Adrenal gland (tissue), 12 donors: ENCODE data around the gene DCAF15. TPM values are rescaled to one million over a fixed set of nuclear protein-coding genes. Genes with fewer than 3 reads are reported as not detected.

ENCODE experiments used
- DNase-seq, 7 donors: peaks; one replicate each; pipeline ENCODE4 v3.0.0-alpha.2; 2019 to 2020
- H3K27ac ChIP-seq, 5 donors: fragments of 200-600 bp; sonication (generic) in 4 of 5; 1 replicate in 3 of 5; 2 replicates in 2 of 5; pipeline versions ENCODE4 v1.5.1 to v1.8.0; 2016 to 2020; ENCODE audit warnings: mild to moderate bottlenecking in 1 of 5
- H3K27me3 ChIP-seq: fragments of 200-600 bp; 2 replicates; pipeline ENCODE4 v1.8.0; 2021
- H3K36me3 ChIP-seq, 2 donors: fragments of 200-600 bp; replicated peaks in 1 of 2; 1 replicate in 1 of 2; 2 replicates in 1 of 2; pipeline versions ENCODE4 v1.5.1 to v1.8.0; 2018 to 2022
- H3K4me1 ChIP-seq, 2 donors: fragments of 200-600 bp; replicated peaks in 1 of 2; 1 replicate in 1 of 2; 2 replicates in 1 of 2; pipeline versions ENCODE4 v1.5.1 to v1.8.0; 2018 to 2021
- H3K4me3 ChIP-seq, 4 donors: fragments of 200-600 bp; sonication (generic) in 3 of 4; one replicate each; pipeline ENCODE4 v1.5.1; 2016 to 2018
- H3K9me3 ChIP-seq, 3 donors: fragments of 200-600 bp; sonication (generic) in 1 of 3; replicated peaks in 1 of 3; 1 replicate in 2 of 3; 2 replicates in 1 of 3; pipeline versions ENCODE4 v1.5.1 to v1.8.0; 2016 to 2021
- POLR2A ChIP-seq, 2 donors: fragments of 450-650 bp; IDR thresholded peaks; one replicate each; pipeline ENCODE4 v1.6.1; 2017; ENCODE audit warnings: antibody characterized with exemption in 2 of 2, mild to moderate bottlenecking in 2 of 2, moderate library complexity in 1 of 2
- WGBS, 4 donors: extraction: QIAGEN DNeasy Blood & Tissue Kit in 2 of 4; methylation state at CpG; one replicate each; pipeline versions ENCODE4 v1.1.5 to v1.1.7; 2013 to 2017; 5-methylcytosine and 5-hydroxymethylcytosine counted together
- intact Hi-C, 2 donors: fragments of 100-400 bp; cut with DNase I; formaldehyde crosslinking; loops; one replicate each; pipeline versions ENCODE4 v1.14.1 to v1.15.0; 2022 to 2023
- polyA plus RNA-seq, 3 donors: library from polyadenylated mRNA; stranded (reverse); fragments of 200-250 nt in 2 of 3; fragments of 350-450 nt in 1 of 3; fragmentation: Illumina TruSeq in 1 of 3; extraction: RNeasy Lipid Tissue Mini Kit (QIAGEN cat#74804) in 1 of 3; gene quantifications; one replicate each; pipeline ENCODE4 v1.2.3, GENCODE V29; 2013 to 2014
- total RNA-seq, 9 donors: library from RNA; depleted of rRNA in 4 of 9; stranded (reverse); fragments of >200 nt in 4 of 9; fragments of 120-200 nt in 1 of 9; fragmentation: NEBNext Ultra II Directional in 1 of 9; extraction: Animal tissue kit (Norgen Biotek cat#: 25700) in 1 of 9; gene quantifications; one replicate each; pipeline versions ENCODE4 v1.1.0 to v1.2.4, GENCODE V29; 2013 to 2023
- TF ChIP-seq, protein P1 (sequence below), 6 experiments: fragments of 450-650 bp in 4 of 6; fragments of 200-600 bp in 2 of 6; sonication (generic) in 1 of 6; IDR thresholded peaks; 1 replicate in 5 of 6; 2 replicates in 1 of 6; pipeline versions ENCODE4 v1.5.1 to v1.8.0; 2016 to 2021; ENCODE audit warnings: antibody characterized with exemption in 6 of 6, mild to moderate bottlenecking in 2 of 6, moderate library complexity in 1 of 6
- donor health status: healthy with polysubstance abuse.
- donor health status: Bipolar disorder and iron deficiency.
- donor health status: DM: yes; HTN: yes; CAD: no.
- donor health status: DM: no; HTN: no; CAD: no.
- donor health status: DM: no; HTN: no; CAD: no.
- donor health status: DM: yes; HTN: yes; CAD: no.

The DCAF15 gene
- total and polyA plus RNA-seq, 12 donors, result 6.7 to 147 (median 13.5) TPM

DNA sequence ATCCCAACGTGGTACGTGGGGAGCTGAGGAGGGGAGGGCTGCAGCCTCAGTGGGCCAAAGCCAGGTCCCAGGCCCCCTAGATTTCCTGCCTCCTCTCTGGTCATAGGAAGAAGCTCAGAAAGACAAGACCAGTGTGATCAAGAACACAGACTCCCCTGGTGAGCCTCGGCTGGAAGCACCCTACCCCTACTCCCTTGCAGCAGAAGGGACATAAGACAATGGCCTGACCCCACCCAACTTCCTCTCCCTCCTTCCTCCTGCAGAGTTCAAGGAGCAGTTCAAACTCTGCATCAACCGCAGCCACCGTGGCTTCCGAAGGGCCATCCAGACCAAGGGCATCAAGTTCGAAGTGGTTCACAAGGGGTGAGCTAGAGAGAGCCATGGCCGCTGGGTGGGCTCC is 25.6 kb upstream of the DCAF15 start:
- Histone ChIP-seq H3K9me3 (no peaks in the 10 kb centered on the region), H3K27me3 (no peaks in the 10 kb centered on the region), H3K4me3 (no peak overlapping the region), H3K36me3 (peaks cover 0 to 45% of the 10 kb centered on the region in 2 donors), H3K4me1 (no peaks in the 10 kb centered on the region), H3K27ac (no peak overlapping the region)
- TF ChIP-seq, protein P1, sequence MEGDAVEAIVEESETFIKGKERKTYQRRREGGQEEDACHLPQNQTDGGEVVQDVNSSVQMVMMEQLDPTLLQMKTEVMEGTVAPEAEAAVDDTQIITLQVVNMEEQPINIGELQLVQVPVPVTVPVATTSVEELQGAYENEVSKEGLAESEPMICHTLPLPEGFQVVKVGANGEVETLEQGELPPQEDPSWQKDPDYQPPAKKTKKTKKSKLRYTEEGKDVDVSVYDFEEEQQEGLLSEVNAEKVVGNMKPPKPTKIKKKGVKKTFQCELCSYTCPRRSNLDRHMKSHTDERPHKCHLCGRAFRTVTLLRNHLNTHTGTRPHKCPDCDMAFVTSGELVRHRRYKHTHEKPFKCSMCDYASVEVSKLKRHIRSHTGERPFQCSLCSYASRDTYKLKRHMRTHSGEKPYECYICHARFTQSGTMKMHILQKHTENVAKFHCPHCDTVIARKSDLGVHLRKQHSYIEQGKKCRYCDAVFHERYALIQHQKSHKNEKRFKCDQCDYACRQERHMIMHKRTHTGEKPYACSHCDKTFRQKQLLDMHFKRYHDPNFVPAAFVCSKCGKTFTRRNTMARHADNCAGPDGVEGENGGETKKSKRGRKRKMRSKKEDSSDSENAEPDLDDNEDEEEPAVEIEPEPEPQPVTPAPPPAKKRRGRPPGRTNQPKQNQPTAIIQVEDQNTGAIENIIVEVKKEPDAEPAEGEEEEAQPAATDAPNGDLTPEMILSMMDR (IDR thresholded peaks at IDR 0.05), result no peak
- no peak for TF ChIP-seq POLR2A (IDR thresholded peaks at IDR 0.05)
- DNase-seq, result no peak
- 47 to 88% (median 77%) methylated on average over 6 to 8 of the region's 8 CpGs for WGBS, 4 donors
- intact Hi-C loops, result no loop called here

DNA sequence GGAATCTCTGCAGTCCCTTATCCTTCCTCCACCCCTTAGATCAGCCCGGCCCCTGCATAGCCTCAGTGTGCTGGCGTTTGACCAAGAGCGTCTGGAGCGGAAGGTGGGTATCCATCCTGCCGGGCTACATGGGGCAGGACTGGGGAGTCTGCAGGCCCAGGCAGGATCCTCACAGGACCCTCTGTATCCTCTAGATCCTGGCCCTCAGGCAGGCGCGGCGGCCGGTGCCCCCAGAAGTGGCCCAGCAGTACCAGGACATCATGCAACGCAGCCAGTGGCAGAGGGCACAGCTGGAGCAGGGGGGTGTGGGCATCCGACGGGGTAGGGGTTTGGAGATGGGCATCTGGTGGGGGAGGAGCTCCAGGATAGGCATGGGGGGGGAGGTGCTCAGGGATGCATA is 23.0 kb upstream of the DCAF15 start:
- TF ChIP-seq, protein P1 (IDR thresholded peaks at IDR 0.05), result no peak
- peaks cover 0 to 28% of the 10 kb centered on the region in 2 donors for H3K36me3 ChIP-seq
- H3K9me3 ChIP-seq, result no peaks in the 10 kb centered on the region
- H3K4me1 ChIP-seq, result no peaks in the 10 kb centered on the region
- WGBS, 4 donors, result 81 to 88% (median 83%) methylated on average over 5 to 12 of the region's 12 CpGs
- no peak overlapping the region for H3K4me3 ChIP-seq
- no peak overlapping the region for H3K27ac ChIP-seq
- intact Hi-C loops, result no loop called here
- no peaks in the 10 kb centered on the region for H3K27me3 ChIP-seq
- DNase-seq, result no peak

DNA sequence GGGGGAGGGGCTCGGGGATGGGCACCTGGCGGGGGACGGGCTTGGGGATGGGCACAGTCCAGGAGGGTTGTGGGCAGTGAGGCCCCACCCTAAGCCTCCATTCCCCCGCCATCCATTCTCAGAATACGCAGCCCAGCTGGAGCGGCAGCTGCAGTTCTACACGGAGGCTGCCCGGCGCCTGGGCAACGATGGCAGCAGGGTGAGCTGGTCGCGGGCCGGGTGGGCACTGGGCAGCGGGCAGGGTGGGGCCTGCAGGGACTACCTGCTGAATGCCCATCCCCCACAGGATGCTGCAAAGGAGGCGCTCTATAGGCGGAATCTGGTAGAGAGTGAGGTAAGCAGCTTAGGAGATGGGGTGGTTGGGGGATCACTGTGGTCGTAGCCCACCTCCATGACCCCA is 22.4 kb upstream of the DCAF15 start:
- WGBS, 4 donors, result 85 to 89% (median 88%) methylated on average over 11 to 17 of the region's 17 CpGs; no CpG with 5 or more reads in 1 of the 4 donors
- no peak for TF ChIP-seq POLR2A (IDR thresholded peaks at IDR 0.05)
- TF ChIP-seq, protein P1 (IDR thresholded peaks at IDR 0.05), result no peak
- no peak for DNase-seq
- no peak overlapping the region for H3K27ac ChIP-seq
- peaks cover 0 to 21% of the 10 kb centered on the region in 2 donors for H3K36me3 ChIP-seq
- no peaks in the 10 kb centered on the region for H3K4me1 ChIP-seq
- intact Hi-C loops, result no loop called here
- no peak overlapping the region for H3K4me3 ChIP-seq
- no peaks in the 10 kb centered on the region for H3K9me3 ChIP-seq
- H3K27me3 ChIP-seq, result no peaks in the 10 kb centered on the region

DNA sequence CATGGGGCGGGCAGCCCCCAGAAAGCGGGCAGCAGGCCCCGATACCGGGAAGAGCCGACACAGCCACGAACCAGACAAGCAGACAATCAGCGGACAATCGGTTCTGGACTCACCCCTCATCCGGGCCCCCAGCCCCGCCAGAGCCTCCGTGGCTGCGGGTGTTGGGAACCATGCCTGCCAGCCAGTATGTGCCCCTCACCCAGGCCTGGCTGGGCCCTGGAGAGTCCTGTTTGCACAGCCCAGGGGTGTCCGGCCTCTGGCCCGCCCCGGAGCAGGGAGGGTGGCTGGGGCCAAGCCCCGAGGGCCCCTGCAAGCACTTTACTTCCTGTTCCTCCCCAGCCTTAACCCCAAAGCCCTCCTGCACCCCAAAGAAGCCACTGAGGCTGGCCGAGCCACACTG is 21.9 kb upstream of the DCAF15 start:
- no peaks in the 10 kb centered on the region for H3K9me3 ChIP-seq
- no peaks in the 10 kb centered on the region for H3K4me1 ChIP-seq
- intact Hi-C loops, result no loop called here
- WGBS, 4 donors, result 86 to 90% (median 88%) methylated on average over 1 to 17 of the region's 17 CpGs
- no peak for DNase-seq
- TF ChIP-seq POLR2A (IDR thresholded peaks at IDR 0.05), result no peak
- TF ChIP-seq, protein P1 (IDR thresholded peaks at IDR 0.05), result no peak
- no peaks in the 10 kb centered on the region for H3K27me3 ChIP-seq
- H3K4me3 ChIP-seq, result no peak overlapping the region
- H3K36me3 ChIP-seq, result peaks cover 0 to 18% of the 10 kb centered on the region in 2 donors
- H3K27ac ChIP-seq, result no peak overlapping the region
